SK-N-SH (cell line): Measurements from ENCODE around the gene ANKRD13B.
A peak's percentile ranks its signal among the peaks of the same experiment; 100 is the strongest.

Experiments used
- CHD2 ChIP-seq: fragments of 150-350 bp; IDR thresholded peaks from 2 replicates; pipeline ENCODE4 v1.6.1; 2018; ENCODE audit warnings: low read length; ENCODE audit not compliant: partially characterized antibody
- ELF1 ChIP-seq: IDR thresholded peaks from 2 replicates; pipeline ENCODE4 v1.4.0; 2012
- EP300 ChIP-seq, 2 experiments: IDR thresholded peaks; 2 replicates each; pipeline versions ENCODE4 v1.4.0 to v1.6.1; 2012; ENCODE audit warnings: borderline replicate concordance in 1 of 2, low read depth in 1 of 2, low read length in 1 of 2
- EZH2phosphoT487 ChIP-seq: fragments of 200-600 bp; sonication (generic); IDR thresholded peaks from 2 replicates; pipeline ENCODE4 v1.6.1; 2017; ENCODE audit warnings: low read depth, mixed run types, mild to moderate bottlenecking, antibody characterized with exemption, moderate library complexity, borderline replicate concordance
- FOXM1 ChIP-seq: IDR thresholded peaks from 2 replicates; pipeline ENCODE4 v1.4.0; 2012; ENCODE audit warnings: low read depth, mild to moderate bottlenecking
- GATA2 ChIP-seq: sonication (generic); formaldehyde crosslinking; IDR thresholded peaks from 2 replicates; pipeline ENCODE4 v1.5.0; 2020; ENCODE audit warnings: mild to moderate bottlenecking, missing genetic modification reagents
- POLR2AphosphoS5 ChIP-seq: IDR thresholded peaks from 2 replicates; pipeline ENCODE4 v1.6.1; 2012; ENCODE audit warnings: low read depth, low read length
- TF ChIP-seq, protein P1 (sequence below): fragments of 150-350 bp; IDR thresholded peaks from 2 replicates; pipeline ENCODE4 v1.6.1; 2017; ENCODE audit warnings: antibody characterized with exemption, low read length, low read depth, borderline replicate concordance
- TF ChIP-seq, protein P2 (sequence below): fragments of 200-600 bp; sonication (generic); IDR thresholded peaks from 2 replicates; pipeline ENCODE4 v1.6.1; 2017; ENCODE audit warnings: antibody characterized with exemption, mild to moderate bottlenecking, moderate library complexity
- TF ChIP-seq, protein P3 (sequence below): IDR thresholded peaks from 2 replicates; pipeline ENCODE4 v1.6.1; 2012; ENCODE audit warnings: mild to moderate bottlenecking, low read depth, low read length, moderate library complexity
- TF ChIP-seq, protein P4 (sequence below): fragments of 150-350 bp; IDR thresholded peaks from 2 replicates; pipeline ENCODE4 v1.6.1; 2016; ENCODE audit warnings: mild to moderate bottlenecking, low read depth, low read length

DNA sequence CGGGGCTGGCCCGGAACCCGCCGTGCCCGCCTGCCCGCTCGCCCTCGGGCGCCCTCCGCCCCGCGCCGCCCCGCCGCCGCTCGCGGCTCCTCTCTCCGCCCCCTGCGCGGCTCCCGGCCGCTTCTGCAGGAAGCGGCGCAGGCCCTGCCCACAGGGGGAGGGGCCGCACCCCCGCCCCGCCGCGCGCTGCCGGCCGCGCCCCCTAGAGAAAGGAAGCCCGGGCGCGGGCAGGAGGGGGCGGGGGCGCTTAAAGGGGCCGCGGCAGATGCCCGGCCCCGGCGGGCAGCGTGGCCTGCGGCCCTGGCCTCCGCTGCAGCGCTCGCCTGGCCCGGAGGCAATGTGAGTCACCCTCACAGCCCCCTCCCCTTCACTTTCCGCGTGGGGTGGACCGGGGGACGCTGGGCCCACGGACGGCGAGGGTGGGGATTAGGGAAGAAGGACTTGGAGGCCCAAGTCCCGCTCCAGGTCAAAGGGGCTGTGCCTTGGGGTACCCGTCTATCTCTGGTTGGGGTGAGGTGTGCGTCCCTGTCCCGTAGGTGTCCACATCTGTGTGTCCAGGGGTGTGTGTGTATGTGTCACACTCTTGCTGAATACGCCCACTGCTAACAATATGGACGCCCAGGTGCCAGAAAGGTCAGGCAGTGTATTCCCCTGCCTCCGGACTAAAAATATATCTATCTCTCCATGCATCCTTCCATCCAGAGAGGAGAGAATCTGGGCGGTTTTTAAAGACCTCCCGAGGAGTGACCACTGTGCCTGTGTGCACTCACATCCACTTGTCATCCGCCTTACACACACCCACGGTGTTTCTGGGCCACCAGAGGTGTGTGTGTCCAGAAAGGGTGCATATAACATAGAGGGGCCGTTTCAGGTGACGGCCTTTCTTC is 3.2 kb upstream of the ANKRD13B start, which contains the start of gene GIT1:
- TF ChIP-seq, protein P1, sequence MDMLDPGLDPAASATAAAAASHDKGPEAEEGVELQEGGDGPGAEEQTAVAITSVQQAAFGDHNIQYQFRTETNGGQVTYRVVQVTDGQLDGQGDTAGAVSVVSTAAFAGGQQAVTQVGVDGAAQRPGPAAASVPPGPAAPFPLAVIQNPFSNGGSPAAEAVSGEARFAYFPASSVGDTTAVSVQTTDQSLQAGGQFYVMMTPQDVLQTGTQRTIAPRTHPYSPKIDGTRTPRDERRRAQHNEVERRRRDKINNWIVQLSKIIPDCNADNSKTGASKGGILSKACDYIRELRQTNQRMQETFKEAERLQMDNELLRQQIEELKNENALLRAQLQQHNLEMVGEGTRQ, result no peak
- TF ChIP-seq FOXM1 (no peak), POLR2AphosphoS5 (no peak; the same call in 1 of the 2 replicates), EP300 (IDR thresholded peaks at IDR 0.05; ENCODE audit: borderline replicate concordance in 1 of 2, low read depth in 1 of 2, low read length in 1 of 2) (no peak), EZH2phosphoT487 (no peak), GATA2 (CRISPR knock-in tag) (no peak), ELF1 (no peak), CHD2 (peak; percentile 51)
- TF ChIP-seq, protein P2, sequence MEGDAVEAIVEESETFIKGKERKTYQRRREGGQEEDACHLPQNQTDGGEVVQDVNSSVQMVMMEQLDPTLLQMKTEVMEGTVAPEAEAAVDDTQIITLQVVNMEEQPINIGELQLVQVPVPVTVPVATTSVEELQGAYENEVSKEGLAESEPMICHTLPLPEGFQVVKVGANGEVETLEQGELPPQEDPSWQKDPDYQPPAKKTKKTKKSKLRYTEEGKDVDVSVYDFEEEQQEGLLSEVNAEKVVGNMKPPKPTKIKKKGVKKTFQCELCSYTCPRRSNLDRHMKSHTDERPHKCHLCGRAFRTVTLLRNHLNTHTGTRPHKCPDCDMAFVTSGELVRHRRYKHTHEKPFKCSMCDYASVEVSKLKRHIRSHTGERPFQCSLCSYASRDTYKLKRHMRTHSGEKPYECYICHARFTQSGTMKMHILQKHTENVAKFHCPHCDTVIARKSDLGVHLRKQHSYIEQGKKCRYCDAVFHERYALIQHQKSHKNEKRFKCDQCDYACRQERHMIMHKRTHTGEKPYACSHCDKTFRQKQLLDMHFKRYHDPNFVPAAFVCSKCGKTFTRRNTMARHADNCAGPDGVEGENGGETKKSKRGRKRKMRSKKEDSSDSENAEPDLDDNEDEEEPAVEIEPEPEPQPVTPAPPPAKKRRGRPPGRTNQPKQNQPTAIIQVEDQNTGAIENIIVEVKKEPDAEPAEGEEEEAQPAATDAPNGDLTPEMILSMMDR, result no peak
- TF ChIP-seq, protein P3, sequence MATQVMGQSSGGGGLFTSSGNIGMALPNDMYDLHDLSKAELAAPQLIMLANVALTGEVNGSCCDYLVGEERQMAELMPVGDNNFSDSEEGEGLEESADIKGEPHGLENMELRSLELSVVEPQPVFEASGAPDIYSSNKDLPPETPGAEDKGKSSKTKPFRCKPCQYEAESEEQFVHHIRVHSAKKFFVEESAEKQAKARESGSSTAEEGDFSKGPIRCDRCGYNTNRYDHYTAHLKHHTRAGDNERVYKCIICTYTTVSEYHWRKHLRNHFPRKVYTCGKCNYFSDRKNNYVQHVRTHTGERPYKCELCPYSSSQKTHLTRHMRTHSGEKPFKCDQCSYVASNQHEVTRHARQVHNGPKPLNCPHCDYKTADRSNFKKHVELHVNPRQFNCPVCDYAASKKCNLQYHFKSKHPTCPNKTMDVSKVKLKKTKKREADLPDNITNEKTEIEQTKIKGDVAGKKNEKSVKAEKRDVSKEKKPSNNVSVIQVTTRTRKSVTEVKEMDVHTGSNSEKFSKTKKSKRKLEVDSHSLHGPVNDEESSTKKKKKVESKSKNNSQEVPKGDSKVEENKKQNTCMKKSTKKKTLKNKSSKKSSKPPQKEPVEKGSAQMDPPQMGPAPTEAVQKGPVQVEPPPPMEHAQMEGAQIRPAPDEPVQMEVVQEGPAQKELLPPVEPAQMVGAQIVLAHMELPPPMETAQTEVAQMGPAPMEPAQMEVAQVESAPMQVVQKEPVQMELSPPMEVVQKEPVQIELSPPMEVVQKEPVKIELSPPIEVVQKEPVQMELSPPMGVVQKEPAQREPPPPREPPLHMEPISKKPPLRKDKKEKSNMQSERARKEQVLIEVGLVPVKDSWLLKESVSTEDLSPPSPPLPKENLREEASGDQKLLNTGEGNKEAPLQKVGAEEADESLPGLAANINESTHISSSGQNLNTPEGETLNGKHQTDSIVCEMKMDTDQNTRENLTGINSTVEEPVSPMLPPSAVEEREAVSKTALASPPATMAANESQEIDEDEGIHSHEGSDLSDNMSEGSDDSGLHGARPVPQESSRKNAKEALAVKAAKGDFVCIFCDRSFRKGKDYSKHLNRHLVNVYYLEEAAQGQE, result 0 out of 2 replicates have a peak, but pooled peaks have one; percentile 39
- TF ChIP-seq, protein P4, sequence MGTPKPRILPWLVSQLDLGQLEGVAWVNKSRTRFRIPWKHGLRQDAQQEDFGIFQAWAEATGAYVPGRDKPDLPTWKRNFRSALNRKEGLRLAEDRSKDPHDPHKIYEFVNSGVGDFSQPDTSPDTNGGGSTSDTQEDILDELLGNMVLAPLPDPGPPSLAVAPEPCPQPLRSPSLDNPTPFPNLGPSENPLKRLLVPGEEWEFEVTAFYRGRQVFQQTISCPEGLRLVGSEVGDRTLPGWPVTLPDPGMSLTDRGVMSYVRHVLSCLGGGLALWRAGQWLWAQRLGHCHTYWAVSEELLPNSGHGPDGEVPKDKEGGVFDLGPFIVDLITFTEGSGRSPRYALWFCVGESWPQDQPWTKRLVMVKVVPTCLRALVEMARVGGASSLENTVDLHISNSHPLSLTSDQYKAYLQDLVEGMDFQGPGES, result no peak
